ENCODE measurements around the gene DNAH1. TPM values are rescaled to one million over a fixed set of nuclear protein-coding genes. Genes with fewer than 3 reads are reported as not detected.

DNAH1 gene
- polyA plus RNA-seq, 3 donors: 8.2 to 15.9 (median 13.6) TPM

DNA sequence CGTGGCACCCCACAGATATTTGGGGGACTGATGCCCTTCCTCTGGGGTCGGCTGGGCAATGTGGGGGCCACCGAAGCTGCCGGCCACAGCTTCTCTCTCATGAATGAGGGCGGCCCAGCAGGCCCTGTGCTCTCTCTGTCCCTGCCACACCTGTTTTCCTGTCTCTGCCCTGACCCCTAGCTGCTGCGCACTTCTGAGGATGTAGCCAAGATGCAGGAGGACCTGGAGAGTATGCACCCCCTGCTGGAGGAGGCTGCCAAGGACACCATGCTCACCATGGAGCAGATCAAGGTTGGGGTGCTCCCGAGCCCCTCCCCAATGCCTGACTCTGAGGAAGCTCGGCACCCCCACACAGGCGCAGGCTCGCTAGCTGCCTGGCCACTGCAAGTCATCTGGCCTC is 69.0 kb downstream of the DNAH1 start:
- peak; percentile 42 for DNase-seq

DNA sequence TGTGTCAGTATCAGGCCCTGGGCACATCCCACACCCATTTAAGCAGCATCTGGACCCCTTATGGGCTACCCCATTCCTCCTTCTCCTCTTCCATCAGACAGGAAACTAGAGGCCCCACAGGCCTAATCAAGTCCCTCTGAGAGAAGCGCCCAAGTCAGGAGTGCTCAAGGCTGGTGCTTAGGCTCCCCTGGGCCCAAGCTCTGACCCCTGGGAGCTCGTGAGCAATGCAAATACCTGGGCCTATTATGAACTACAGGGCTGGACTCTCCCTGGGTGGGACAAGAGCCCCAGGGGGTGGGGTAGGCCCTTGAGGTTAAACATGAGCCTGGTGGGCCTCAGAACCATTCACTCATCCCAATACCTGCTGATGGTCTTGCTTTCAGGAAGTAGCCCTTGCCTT is 71.4 kb downstream of the DNAH1 start:
- DNase-seq: no peak

DNA sequence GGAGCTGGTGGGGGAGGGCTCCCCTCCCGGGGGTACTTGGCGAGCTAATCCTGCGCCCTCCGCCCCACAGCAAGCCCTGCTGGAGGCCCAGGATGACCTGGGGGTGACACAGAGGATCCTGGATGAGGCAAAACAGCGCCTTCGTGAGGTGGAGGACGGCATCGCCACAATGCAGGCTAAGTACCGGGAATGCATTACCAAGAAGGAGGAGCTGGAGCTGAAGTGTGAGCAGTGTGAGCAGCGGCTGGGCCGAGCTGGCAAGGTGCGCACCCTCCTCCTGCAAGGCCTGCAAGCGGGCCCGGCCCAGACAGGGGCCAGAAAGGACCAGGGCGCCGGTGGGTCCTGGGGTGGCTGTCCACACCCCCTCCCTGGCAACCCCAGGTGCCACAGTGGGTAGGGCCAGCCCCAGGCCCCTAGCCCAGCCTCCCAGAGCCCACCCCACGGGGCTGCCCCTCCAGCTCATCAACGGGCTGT is 72.3 kb downstream of the DNAH1 start:
- DNase-seq: no peak

DNA sequence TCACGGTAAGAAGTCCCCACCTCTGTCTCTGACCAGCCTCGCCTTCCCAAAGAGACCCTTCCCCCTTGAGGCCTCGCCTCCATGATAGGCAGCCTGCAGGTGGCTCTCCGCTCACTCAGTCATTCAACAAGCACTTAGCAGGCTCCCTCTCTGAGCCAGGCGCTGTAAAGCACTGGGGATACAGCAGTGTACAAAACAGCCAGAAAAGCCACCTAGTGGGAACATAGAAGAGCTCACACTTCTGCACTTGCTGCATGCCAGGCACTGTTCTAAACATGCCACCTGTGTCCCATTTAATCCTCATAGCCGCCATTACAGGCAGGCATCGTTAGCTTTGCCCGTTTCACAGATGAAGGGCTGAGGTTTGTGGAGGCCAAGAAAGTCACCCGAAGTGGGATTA is 72.8 kb downstream of the DNAH1 start:
- no peak for DNase-seq

DNA sequence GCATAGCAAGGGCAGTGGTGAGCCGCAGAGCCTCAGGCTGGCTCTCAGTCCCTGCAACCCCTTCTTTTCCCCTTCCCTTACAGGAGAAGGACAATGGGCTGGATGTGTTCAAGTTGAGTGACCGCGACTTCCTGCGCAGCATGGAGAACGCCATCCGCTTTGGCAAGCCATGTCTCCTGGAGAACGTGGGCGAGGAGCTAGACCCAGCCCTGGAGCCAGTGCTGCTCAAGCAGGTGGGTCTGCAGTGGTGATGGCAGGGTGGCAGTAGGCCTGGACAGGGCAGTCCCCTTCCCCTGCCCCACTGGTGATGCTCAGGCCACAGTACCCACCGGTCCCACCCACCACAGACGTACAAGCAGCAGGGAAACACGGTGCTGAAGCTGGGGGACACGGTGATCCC is 75.0 kb downstream of the DNAH1 start:
- DNase-seq: no peak

DNA sequence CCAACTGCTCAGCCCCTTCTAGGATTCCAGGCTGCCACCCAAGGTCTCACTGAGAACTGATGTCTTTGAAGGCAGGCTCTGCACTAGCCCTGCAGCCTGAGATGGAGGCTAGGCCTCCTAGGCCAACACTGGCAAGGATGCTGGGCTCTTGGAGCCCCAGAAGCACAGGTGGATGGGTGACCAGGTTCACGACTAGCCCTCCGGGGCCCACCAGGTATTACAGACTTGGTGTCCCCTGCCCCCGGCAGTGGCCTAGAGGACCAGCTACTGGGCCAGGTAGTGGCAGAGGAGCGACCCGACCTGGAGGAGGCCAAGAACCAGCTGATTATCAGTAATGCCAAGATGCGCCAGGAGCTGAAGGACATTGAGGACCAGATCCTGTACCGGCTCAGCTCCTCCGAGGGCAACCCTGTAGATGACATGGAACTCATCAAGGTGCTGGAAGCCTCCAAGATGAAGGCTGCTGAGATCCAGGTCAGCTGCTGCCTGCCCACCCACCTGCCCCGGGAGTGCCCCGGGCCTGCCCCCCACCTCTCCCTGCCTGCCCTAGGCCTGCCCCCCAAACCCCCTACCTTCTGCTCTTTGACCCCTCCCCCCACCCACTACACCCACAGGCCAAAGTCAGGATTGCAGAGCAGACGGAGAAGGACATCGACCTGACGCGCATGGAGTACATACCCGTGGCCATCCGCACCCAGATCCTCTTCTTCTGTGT is 76.3 kb downstream of the DNAH1 start:
- no peak for DNase-seq

DNA sequence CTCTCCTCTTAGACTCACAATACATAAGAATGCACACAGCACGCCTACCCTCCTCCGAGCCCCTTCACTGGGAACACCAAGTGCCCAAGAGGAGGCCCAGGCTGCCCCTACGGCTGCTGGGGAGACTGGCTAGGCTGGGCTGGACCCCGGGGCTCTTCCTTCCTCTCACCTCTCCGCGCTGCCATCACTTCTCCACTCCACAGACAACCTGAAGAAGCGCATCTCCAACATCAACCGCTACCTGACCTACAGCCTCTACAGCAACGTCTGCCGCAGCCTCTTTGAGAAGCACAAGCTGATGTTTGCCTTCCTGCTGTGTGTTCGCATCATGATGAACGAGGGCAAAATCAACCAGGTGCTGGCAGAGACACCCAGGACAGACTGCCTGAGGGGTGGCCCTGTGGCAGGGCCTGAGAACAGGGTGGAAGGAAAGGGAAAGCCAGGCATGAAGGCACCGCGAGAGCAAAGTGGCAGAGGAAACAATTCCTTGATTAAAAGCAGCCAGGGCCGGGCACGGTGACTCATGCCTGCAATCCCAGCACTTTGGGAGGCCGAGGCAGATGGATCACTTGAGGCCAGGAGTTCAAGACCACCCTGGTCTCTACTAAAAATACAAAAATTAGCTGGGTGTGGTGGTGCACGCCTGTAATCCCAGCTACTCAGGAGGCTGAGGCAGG is 77.2 kb downstream of the DNAH1 start:
- no peak for DNase-seq

DNA sequence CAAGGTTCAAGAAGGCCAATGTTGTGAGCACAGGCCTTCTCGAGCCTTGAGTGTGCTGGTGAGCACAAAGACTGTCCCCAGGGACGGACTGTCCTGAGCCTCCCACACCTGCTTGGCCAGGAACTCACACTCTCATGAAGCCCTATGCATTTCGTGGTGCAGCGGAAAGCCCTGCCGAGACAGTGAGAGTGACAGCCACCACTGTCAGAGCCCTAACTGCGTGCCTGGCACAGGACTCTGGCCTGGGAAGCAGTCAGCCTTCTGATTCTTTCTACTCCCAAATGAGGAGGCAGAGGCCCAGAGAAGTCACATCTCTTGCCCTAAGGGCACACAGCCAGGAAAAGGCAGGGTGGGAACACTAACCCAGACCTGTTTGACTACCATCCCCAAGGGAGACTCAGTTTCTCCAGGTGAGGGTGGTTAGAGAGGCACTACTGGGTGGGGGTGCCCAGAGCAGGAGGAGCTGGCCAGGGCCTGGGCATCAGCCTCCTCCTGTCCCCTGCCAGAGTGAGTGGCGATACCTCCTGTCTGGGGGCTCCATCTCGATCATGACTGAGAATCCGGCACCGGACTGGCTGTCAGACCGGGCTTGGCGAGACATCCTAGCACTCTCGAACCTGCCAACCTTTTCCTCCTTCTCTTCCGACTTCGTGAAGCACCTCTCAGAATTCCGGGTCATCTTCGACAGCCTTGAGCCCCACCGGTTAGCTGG is 78.0 kb downstream of the DNAH1 start:
- no peak for DNase-seq

DNA sequence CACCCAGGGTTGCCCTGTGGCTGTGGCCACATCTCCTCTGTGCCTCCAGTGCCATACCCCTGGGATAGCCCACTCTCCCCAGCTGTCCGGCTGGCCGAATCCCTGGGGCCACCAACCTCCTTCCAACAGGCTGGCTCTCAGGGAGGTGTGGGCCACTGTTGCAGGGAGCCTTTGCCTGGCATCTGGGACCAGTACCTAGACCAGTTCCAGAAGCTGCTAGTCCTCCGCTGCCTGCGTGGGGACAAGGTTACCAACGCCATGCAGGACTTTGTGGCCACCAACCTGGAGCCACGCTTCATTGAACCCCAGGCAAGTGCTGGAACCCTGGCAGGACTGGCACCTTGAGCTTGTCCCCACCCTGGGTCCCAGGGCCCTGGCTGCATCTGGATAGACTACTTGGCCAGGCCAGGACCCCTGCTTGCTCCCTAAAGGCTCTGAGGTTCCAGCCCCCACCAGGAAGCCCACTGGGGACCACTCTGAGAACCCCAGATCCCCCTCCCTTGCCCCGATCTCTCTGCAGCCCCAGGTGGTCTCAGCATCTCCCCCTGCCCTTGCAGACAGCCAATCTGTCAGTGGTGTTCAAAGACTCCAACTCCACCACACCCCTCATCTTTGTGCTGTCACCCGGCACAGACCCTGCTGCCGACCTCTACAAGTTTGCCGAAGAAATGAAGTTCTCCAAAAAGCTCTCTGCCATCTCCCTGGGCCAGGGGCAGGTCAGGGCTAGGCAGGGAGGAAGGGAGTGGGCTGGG is 78.8 kb downstream of the DNAH1 start:
- DNase-seq: no peak

DNA sequence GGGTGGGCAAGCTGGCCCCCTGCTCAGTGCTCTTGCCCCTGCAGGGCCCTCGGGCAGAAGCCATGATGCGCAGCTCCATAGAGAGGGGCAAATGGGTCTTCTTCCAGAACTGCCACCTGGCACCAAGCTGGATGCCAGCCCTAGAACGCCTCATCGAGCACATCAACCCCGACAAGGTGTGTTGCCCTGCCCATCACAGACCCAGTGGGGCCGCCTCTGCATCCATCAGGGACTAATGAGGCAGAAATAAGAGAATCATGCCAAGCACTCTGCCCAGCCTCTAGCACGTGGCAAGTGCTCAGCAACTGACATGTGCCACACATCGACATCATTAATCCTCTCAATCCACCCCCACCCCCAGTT is 79.4 kb downstream of the DNAH1 start:
- DNase-seq: no peak

DNA sequence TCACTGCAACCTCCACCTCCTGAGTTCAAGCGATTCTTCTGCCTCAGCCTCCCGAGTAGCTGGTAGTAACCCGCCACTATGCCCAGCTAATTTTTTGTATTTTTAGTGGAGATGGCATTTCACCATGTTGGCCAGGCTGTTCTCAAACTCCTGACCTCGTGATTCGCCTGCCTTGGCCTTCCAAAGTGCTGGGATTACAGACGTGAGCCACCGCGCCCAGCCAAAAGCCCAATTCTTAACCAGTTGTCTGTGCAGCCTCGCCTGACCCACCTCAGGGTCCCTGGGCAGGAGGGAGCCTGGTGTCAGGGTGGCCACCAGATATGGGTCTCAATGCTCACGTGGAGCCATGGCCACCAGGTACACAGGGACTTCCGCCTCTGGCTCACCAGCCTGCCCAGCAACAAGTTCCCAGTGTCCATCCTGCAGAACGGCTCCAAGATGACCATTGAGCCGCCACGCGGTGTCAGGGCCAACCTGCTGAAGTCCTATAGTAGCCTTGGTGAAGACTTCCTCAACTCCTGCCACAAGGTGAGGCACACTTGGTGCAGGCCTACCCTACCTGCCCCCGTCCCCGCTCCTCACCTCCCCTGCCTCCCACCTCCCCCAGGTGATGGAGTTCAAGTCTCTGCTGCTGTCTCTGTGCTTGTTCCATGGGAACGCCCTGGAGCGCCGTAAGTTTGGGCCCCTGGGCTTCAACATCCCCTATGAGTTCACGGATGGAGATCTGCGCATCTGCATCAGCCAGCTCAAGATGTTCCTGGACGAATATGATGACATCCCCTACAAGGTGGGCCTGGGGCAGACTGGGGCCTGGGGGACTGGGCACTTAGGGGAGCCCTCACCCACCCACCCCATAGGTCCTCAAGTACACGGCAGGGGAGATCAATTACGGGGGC is 80.1 kb downstream of the DNAH1 start:
- no peak for DNase-seq

DNA sequence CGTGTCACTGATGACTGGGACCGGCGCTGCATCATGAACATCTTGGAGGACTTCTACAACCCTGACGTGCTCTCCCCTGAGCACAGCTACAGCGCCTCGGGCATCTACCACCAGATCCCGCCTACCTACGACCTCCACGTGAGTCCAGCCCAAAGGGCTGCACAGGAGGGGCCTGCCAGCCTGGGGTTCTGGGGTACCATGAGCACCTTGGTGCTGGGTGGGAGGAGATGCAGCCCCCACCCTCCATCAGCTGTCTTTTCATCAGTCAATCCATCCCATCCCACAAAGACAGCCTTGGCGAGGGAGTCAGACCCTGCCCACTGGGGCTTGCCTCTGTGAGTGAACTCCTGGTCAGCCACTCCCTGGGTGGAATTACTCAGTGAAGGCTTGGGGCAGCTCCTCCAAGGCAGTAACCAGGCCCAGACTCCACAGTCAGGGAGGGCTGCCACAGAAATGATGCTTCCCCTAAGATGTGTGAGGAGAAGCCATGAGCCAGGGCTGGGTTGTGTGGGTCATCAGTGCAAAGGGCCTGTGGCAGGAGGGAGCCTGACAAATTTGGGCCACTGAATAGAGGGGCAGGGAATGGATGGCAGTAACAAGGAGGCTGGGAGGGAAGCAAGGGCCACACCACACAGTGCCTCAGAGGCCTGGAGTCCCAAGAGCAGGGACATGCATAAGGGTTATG is 80.9 kb downstream of the DNAH1 start:
- no peak for DNase-seq

DNA sequence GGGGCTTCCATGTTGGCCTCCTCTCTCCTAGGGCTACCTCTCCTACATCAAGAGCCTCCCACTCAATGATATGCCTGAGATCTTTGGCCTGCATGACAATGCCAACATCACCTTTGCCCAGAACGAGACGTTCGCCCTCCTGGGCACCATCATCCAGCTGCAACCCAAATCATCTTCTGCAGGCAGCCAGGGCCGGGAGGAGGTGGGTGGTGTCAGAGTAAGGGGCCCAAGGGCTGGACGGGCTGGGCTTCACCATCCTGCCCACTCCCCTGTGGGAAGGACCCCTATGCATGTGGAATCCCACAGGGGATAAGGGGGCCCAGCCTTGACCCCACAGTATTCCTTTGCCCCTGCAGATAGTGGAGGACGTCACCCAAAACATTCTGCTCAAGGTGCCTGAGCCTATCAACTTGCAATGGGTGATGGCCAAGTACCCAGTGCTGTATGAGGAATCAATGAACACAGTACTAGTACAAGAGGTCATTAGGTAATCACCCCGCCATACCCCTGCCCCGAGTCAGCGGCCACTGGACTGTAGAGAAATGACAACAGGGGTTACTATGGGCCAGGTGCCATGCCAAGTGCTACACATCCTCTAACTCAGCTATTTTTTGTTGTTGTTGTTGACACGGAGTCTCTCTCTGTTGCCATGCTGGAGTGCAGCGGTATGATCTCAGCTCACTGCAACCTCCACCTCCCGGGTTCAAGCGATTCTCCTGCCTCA is 81.7 kb downstream of the DNAH1 start:
- no peak for DNase-seq

DNA sequence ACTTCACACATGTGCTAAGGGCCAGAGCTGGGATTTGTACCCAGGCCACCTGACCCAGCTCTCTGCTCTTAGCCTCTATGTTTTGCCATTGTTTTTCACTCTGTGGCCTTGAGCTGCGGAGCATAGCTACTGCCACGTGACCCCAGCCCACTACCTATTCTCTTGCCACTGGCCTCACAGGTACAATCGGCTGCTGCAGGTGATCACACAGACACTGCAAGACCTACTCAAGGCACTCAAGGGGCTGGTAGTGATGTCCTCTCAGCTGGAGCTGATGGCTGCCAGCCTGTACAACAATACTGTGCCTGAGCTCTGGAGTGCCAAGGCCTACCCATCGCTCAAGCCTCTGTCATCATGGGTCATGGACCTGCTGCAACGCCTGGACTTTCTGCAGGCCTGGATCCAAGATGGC is 82.6 kb downstream of the DNAH1 start:
- DNase-seq: no peak

DNA sequence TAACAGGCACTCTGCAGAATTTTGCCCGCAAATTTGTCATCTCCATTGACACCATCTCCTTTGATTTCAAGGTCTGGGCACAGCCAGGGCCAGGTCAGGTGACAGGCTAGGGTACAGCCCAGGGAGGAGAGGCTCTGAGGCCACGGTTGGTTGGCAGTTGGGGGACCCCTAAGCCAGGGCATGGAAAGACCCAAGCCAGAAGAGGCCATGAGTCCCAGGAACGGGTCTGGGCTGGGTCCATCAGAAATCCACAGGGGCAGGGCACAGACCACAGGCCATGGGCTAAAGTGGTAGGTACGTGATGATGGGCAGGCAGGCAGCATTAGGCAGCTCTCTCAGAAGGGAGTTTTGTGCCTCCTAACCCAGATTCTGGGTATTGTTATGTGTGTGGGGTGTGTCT is 83.0 kb downstream of the DNAH1 start:
- no peak for DNase-seq

DNA sequence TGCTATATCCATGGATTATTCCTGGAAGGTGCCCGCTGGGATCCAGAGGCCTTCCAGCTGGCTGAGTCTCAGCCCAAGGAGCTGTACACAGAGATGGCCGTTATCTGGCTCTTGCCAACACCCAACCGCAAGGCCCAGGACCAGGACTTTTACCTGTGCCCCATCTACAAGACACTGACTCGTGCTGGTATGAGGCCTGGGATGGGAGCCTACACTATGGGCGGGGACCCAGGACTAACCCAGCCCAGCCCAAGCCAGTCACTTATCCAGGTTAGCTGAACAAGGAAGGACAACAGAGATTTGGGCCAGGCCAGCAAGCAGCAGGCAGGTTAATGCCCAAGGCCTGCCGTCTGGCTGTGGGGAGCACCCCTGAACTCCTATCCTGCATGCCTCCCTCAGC is 83.5 kb downstream of the DNAH1 start:
- no peak for DNase-seq

DNA sequence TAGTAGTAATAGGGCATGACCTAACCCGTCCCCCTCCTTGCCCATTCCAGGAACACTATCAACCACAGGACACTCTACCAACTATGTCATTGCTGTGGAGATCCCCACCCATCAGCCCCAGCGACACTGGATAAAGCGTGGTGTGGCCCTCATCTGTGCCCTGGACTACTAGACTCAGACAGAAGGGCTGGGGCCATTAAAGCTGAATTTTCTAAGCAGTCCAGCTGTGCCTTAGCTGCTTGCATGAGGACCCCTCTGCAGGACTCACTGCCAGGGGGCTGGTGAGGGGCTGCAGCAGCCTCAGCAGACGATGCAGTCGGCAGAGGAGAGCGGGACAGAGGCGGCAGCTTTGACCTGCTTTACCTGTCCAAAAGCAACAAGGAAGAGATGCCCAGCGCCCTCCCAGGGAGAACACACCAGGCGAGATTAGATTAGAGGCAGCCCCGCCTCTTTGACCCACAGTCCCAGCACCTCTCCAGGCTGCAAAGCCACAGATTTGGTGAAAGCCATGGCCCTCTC is 84.2 kb downstream of the DNAH1 start:
- no peak for DNase-seq

DNA sequence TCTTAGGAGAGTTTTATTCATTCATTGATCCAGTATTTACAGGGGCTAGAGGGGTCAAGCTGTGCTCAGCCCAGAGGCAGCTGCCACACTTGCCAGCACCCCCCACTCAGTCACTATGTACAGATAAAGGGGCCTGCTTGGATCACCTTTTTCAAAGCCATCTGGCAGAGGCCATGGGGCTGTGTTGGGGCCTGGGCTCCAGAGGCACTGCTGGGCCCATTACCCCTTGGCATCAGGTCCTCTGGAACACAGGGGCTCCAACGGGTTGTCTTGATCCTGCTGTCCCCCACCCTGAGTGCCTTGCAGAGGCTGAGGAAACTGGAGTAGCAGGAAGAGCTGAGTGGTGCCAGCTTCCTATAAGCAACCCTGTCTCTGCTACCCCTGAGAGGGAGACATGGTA is 84.9 kb downstream of the DNAH1 start:
- no peak for DNase-seq

DNA sequence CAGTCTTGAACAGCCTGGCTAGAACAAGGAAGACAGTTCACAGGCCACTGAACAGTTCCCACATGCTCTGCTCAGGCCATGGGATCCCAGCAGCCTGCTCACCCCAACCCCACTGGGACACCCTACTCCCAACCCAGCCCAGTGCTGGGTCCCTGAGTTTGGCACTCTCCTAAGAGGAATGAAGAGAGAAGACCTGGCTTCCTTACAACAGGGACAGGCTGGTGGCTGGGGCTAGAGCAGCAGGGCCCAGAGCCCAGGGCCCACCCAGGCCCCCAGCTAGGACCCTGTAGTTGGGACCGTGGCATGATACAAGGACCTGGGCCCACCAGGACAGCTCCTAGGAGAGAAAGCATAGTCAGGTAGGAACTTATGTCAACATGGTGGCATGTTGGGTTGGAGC is 85.4 kb downstream of the DNAH1 start:
- DNase-seq: no peak

DNA sequence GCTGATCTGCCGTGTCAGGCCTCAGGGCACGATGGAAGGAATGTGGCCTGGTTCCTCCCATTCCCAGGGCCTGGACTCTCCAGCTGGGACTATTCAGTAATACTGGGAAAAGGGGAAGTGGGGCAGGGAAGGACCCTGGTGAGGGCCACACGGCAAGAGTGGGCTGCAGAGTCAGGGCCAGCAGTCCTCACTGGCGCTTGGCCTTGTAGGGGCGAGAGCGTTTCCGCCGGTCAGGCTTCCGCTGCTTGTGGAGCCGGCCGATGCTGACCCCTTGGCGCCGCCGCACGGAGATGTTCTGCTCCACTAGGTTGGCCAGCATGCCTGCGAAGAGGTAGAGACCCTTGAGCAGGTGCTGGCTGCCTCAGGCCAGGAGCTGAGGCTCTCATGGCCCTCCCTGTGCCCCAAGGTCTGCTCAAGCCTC is 86.0 kb downstream of the DNAH1 start:
- no peak for DNase-seq

All from renal pelvis (tissue), 4 donors.